HEK293 (cell line): ENCODE measurements around the gene POLD1.
A peak's percentile ranks its signal among the peaks of the same experiment; 100 is the strongest.

Experiments
- CTCF ChIA-PET: fragments of 350-600 bp; formaldehyde crosslinking; extraction: SDS; loops from one replicate; lab custom pipeline; 2021; ENCODE audit warnings: antibody characterized with exemption; lab: Yijun Ruan, JAX
- POLR2A ChIA-PET: fragments of 300-600 bp; formaldehyde crosslinking; extraction: SDS; loops from one replicate; lab custom pipeline; 2020; ENCODE audit warnings: antibody characterized with exemption, inconsistent platforms; lab: Yijun Ruan, JAX
- H3K27ac ChIP-seq: fragments of 200-500 bp; sonication (Bioruptor generic); 2 replicates; pipeline ENCODE4 v1.5.1; 2014; ENCODE audit warnings: low read depth, low read length, control low read depth, inconsistent platforms; ENCODE audit errors: extremely low read depth
- H3K36me3 ChIP-seq, 2 experiments: fragments of 200-500 bp in 1 of 2; sonication (Bioruptor generic) in 1 of 2; 1 replicate in 1 of 2; 2 replicates in 1 of 2; pipeline ENCODE4 v1.5.1; 2014 to 2017; ENCODE audit warnings: inconsistent platforms in 2 of 2, low read length in 2 of 2; ENCODE audit not compliant: control insufficient read depth in 2 of 2, insufficient read depth in 1 of 2
- H3K4me1 ChIP-seq: fragments of 200-500 bp; sonication (Bioruptor generic); 2 replicates; pipeline ENCODE4 v1.5.1; 2014; ENCODE audit warnings: mild to moderate bottlenecking, low read length, inconsistent platforms; ENCODE audit not compliant: control insufficient read depth, insufficient read depth
- H3K4me3 ChIP-seq: 2 replicates; pipeline ENCODE4 v1.5.1; 2011; ENCODE audit warnings: low read depth, mild to moderate bottlenecking, control low read depth, low read length, moderate library complexity
- H3K9me3 ChIP-seq: fragments of 200-500 bp; sonication (Bioruptor generic); 2 replicates; pipeline ENCODE4 v1.5.1; 2014; ENCODE audit warnings: low read depth, low read length, inconsistent platforms; ENCODE audit not compliant: control insufficient read depth, insufficient read depth
- EGR2 ChIP-seq: fragments of 450-650 bp; formaldehyde crosslinking; IDR thresholded peaks from 2 replicates; pipeline ENCODE4 v1.5.1; 2016; ENCODE audit warnings: low read depth, missing biosample characterization, missing genetic modification characterization
- GFI1B ChIP-seq: fragments of 450-650 bp; formaldehyde crosslinking; IDR thresholded peaks from 2 replicates; pipeline ENCODE4 v1.5.1; 2016; ENCODE audit warnings: missing biosample characterization, missing genetic modification characterization
- GLIS1 ChIP-seq: fragments of 450-650 bp; formaldehyde crosslinking; IDR thresholded peaks from 2 replicates; pipeline ENCODE4 v1.5.1; 2016; ENCODE audit warnings: missing biosample characterization, missing genetic modification characterization
- GLIS2 ChIP-seq: fragments of 450-650 bp; formaldehyde crosslinking; IDR thresholded peaks from 2 replicates; pipeline ENCODE4 v1.5.1; 2016; ENCODE audit warnings: missing biosample characterization, missing genetic modification characterization
- HOXA7 ChIP-seq: sonication (generic); formaldehyde crosslinking; IDR thresholded peaks from 2 replicates; pipeline ENCODE4 v1.8.1; 2022; ENCODE audit warnings: missing genetic modification reagents, borderline replicate concordance
- IKZF3 ChIP-seq: fragments of 450-650 bp; IDR thresholded peaks from 2 replicates; pipeline ENCODE4 v1.5.0; 2018; ENCODE audit warnings: missing biosample characterization, mild to moderate bottlenecking, missing genetic modification characterization, moderate library complexity
- KLF16 ChIP-seq: fragments of 450-650 bp; formaldehyde crosslinking; IDR thresholded peaks from 2 replicates; pipeline ENCODE4 v1.5.1; 2017; ENCODE audit warnings: missing biosample characterization, missing genetic modification characterization
- MYNN ChIP-seq: fragments of 450-650 bp; formaldehyde crosslinking; IDR thresholded peaks from 2 replicates; pipeline ENCODE4 v1.5.1; 2016; ENCODE audit warnings: missing biosample characterization, missing genetic modification characterization, borderline replicate concordance
- PRDM1 ChIP-seq: fragments of 450-650 bp; formaldehyde crosslinking; IDR thresholded peaks from 2 replicates; pipeline ENCODE4; 2016; ENCODE audit warnings: missing biosample characterization, missing genetic modification characterization
- SCRT1 ChIP-seq: fragments of 450-650 bp; formaldehyde crosslinking; IDR thresholded peaks from 2 replicates; pipeline ENCODE4 v1.5.1; 2016; ENCODE audit warnings: missing biosample characterization, missing genetic modification characterization, borderline replicate concordance
- SP7 ChIP-seq: fragments of 450-650 bp; formaldehyde crosslinking; IDR thresholded peaks from 2 replicates; pipeline ENCODE4 v1.5.1; 2016; ENCODE audit warnings: missing biosample characterization, missing genetic modification characterization
- ZBTB8A ChIP-seq: fragments of 450-650 bp; formaldehyde crosslinking; IDR thresholded peaks from 2 replicates; pipeline ENCODE4 v1.5.1; 2016; ENCODE audit warnings: missing biosample characterization, missing genetic modification characterization
- ZFHX2 ChIP-seq: fragments of 450-650 bp; formaldehyde crosslinking; conservative IDR thresholded peaks from 2 replicates; pipeline ENCODE4 v1.5.1; 2016; ENCODE audit warnings: missing biosample characterization, missing genetic modification characterization
- ZNF114 ChIP-seq: fragments of 450-650 bp; formaldehyde crosslinking; IDR thresholded peaks from 2 replicates; pipeline ENCODE4 v1.5.0; 2017; ENCODE audit warnings: missing biosample characterization, missing genetic modification characterization
- ZNF121 ChIP-seq: fragments of 450-650 bp; formaldehyde crosslinking; IDR thresholded peaks from 2 replicates; pipeline ENCODE4 v1.5.1; 2016; ENCODE audit warnings: missing biosample characterization, missing genetic modification characterization
- ZNF157 ChIP-seq: fragments of 450-650 bp; formaldehyde crosslinking; IDR thresholded peaks from 2 replicates; pipeline ENCODE4 v1.5.1; 2016; ENCODE audit warnings: missing biosample characterization, missing genetic modification characterization
- ZNF175 ChIP-seq: fragments of 450-650 bp; formaldehyde crosslinking; IDR thresholded peaks from 2 replicates; pipeline ENCODE4 v1.5.1; 2016; ENCODE audit warnings: missing biosample characterization, missing genetic modification characterization
- ZNF2 ChIP-seq: fragments of 450-650 bp; formaldehyde crosslinking; IDR thresholded peaks from 2 replicates; pipeline ENCODE4 v1.5.1; 2016; ENCODE audit warnings: missing biosample characterization, missing genetic modification characterization
- ZNF335 ChIP-seq: fragments of 450-650 bp; formaldehyde crosslinking; conservative IDR thresholded peaks from 2 replicates; pipeline ENCODE4 v1.5.1; 2016; ENCODE audit warnings: missing biosample characterization, missing genetic modification characterization
- ZNF37A ChIP-seq: fragments of 450-650 bp; IDR thresholded peaks from 2 replicates; pipeline ENCODE4 v1.5.1; 2018; ENCODE audit warnings: missing biosample characterization, missing genetic modification characterization
- ZNF391 ChIP-seq: fragments of 450-650 bp; formaldehyde crosslinking; IDR thresholded peaks from 2 replicates; pipeline ENCODE4 v1.5.1; 2016; ENCODE audit warnings: low read depth, missing biosample characterization, missing genetic modification characterization, borderline replicate concordance
- ZNF571 ChIP-seq: fragments of 450-650 bp; formaldehyde crosslinking; IDR thresholded peaks from 2 replicates; pipeline ENCODE4 v1.5.0; 2017; ENCODE audit warnings: missing biosample characterization, missing genetic modification characterization
- ZNF626 ChIP-seq: fragments of 450-650 bp; sonication (Bioruptor Pico); formaldehyde crosslinking; IDR thresholded peaks from 2 replicates; pipeline ENCODE4 v1.5.1; 2018; ENCODE audit warnings: missing biosample characterization, missing genetic modification characterization, inconsistent platforms
- ZNF629 ChIP-seq: fragments of 450-650 bp; formaldehyde crosslinking; IDR thresholded peaks from 2 replicates; pipeline ENCODE4 v1.5.1; 2017; ENCODE audit warnings: missing biosample characterization, missing genetic modification characterization
- ZNF76 ChIP-seq: fragments of 450-650 bp; formaldehyde crosslinking; IDR thresholded peaks from 2 replicates; pipeline ENCODE4; 2016; ENCODE audit warnings: low read depth, missing biosample characterization, missing genetic modification characterization, borderline replicate concordance
- ZNF768 ChIP-seq: fragments of 450-650 bp; formaldehyde crosslinking; IDR thresholded peaks from 2 replicates; pipeline ENCODE4 v1.5.1; 2018; ENCODE audit warnings: missing biosample characterization, mild to moderate bottlenecking, missing genetic modification characterization
- ZXDB ChIP-seq: fragments of 450-650 bp; formaldehyde crosslinking; IDR thresholded peaks from 2 replicates; pipeline ENCODE4 v1.5.1; 2016; ENCODE audit warnings: missing biosample characterization, missing genetic modification characterization
- TF ChIP-seq, protein P1 (sequence below): fragments of 450-650 bp; formaldehyde crosslinking; IDR thresholded peaks from 2 replicates; pipeline ENCODE4 v1.5.1; 2016; ENCODE audit warnings: missing biosample characterization, missing genetic modification characterization, borderline replicate concordance
- TF ChIP-seq, protein P2 (sequence below): fragments of 450-650 bp; formaldehyde crosslinking; IDR thresholded peaks from 2 replicates; pipeline ENCODE4 v1.5.1; 2016; ENCODE audit warnings: missing biosample characterization, missing genetic modification characterization
- TF ChIP-seq, protein P3 (sequence below): fragments of 450-650 bp; IDR thresholded peaks from 2 replicates; pipeline ENCODE4 v1.5.1; 2018; ENCODE audit warnings: missing biosample characterization, missing genetic modification characterization

Gene POLD1

DNA sequence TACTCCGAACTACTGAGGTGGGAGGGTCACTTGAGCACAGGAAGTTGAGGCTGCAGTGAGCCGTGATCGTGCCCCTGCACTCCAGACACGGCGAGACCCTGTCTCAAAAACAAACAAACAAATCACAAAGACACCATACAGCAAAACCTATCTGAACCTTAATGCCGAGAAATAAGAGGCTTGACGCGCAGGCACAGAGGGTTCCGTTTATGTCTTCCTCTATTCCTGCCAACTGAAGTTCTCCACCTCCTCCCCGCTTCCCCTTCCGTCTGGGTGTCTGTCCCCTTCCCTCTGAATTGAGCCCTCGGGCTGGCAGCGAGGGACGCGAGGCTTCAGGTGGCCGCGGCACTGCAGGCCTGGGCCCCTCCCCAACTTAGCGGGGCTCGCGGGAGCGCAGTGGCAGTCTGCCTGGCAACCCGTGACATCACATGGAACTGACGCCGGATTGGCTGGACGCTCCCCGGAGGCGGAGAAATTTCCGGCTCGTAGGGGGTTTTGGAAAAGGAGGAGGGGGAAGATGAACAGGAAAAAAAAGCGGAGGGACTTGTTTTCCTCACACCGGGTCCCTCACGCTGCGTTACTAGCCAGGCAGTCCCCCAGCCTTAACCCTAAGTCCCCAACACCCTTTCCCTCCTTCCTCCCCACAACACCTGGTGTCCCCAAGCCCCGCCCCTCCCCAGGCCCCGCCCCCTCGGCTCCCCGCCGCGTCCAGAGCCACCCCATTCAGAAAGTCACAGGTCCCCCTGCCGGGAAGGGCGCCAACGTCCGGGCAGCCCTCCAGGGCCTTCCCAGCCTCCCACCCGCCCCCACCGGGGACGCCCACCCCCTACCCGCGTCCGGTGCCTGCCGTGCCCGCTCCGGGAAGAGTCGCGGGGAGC lies 47.4 kb downstream of the POLD1 start (continued):
- TF ChIP-seq GLIS2 (no peak), ZNF571 (tag by site-specific recombination) (no peak), ZNF157 (tag by site-specific recombination) (no peak), HOXA7 (CRISPR knock-in tag) (no peak), ZNF335 (tag by site-specific recombination) (peak; percentile 76), ZNF768 (no peak), ZNF175 (tag by site-specific recombination) (no peak), ZXDB (peak; percentile 58; the same call in 1 of the 2 replicates), SP7 (0 out of 2 replicates have a peak, but pooled peaks have one; percentile 37), ZBTB8A (no peak), ZNF114 (tag by site-specific recombination) (no peak), ZNF76 (tag by site-specific recombination) (no peak), ZNF629 (tag by site-specific recombination) (no peak), ZNF391 (tag by site-specific recombination) (no peak; the same call in 1 of the 2 replicates), ZNF626 (tag by site-specific recombination) (no peak), ZNF121 (tag by site-specific recombination) (no peak), GLIS1 (no peak), MYNN (tag by site-specific recombination) (no peak), GFI1B (tag by site-specific recombination) (no peak), ZNF37A (tag by site-specific recombination) (no peak)
- TF ChIP-seq, protein P1, sequence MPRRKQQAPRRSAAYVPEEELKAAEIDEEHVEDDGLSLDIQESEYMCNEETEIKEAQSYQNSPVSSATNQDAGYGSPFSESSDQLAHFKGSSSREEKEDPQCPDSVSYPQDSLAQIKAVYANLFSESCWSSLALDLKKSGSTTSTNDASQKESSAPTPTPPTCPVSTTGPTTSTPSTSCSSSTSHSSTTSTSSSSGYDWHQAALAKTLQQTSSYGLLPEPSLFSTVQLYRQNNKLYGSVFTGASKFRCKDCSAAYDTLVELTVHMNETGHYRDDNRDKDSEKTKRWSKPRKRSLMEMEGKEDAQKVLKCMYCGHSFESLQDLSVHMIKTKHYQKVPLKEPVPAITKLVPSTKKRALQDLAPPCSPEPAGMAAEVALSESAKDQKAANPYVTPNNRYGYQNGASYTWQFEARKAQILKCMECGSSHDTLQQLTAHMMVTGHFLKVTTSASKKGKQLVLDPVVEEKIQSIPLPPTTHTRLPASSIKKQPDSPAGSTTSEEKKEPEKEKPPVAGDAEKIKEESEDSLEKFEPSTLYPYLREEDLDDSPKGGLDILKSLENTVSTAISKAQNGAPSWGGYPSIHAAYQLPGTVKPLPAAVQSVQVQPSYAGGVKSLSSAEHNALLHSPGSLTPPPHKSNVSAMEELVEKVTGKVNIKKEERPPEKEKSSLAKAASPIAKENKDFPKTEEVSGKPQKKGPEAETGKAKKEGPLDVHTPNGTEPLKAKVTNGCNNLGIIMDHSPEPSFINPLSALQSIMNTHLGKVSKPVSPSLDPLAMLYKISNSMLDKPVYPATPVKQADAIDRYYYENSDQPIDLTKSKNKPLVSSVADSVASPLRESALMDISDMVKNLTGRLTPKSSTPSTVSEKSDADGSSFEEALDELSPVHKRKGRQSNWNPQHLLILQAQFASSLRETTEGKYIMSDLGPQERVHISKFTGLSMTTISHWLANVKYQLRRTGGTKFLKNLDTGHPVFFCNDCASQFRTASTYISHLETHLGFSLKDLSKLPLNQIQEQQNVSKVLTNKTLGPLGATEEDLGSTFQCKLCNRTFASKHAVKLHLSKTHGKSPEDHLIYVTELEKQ (tag by site-specific recombination): no peak
- TF ChIP-seq, protein P2, sequence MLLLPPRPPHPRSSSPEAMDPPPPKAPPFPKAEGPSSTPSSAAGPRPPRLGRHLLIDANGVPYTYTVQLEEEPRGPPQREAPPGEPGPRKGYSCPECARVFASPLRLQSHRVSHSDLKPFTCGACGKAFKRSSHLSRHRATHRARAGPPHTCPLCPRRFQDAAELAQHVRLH (tag by site-specific recombination): no peak

DNA sequence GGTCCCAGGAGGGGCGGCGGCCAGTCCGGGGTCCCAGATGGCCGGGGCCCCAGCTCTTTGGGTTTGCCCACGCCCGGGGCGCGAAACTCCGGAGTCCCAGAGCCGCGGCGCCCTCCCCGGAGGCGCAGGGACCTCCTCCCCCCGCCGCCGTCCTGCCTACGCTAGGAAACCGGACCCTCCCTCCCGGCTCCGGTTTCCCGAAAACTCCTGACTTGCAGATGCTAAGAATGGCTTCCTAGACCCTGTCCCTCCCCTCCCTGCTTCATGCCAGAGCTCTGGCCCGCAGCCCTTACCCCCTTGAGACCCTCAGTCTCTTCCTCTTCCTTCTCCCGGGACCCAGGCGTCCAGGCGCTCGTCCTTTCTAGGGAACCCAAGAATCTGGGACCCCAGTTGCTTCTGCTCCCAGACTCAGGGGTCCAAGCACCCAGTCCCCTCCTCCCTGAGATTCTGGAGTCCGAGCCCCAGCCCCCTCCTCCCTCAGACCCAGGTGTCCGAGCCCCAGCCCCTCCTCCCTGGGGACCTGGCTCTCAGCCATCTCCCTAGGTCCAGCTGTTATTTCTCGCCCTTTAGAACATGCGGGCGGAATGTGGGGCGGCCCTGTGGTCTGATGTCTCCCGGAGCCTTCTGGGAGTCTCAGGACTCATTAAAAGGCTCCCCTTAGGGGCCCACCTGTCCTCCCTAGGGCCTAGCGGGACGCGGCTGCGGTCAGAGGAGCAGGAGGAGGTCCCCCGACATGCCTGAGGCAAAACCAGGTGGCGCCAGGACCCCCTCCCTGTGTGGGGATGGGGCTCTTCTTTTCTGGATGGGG lies 48.3 kb downstream of the POLD1 start, which contains the start of gene MYBPC2:
Gene MYBPC2 (plus strand): TSS at position 672 of the 808 bp plus-strand sequence. CDS start 62 bp downstream, at position 734.
- Histone ChIP-seq H3K4me1 (peaks cover 11% of the 10 kb centered on the region), H3K27ac (peak within 1 kb of the TSS; percentile 44; the same call in 1 of the 2 replicates), H3K36me3 (no peaks in the 10 kb centered on the region), H3K9me3 (no peaks in the 10 kb centered on the region), H3K4me3 (peak within 1 kb of the TSS; percentile 57)
- CTCF ChIA-PET: interaction anchor here (0.6 to 1.6 kb wide), 3 partner anchors 28 to 173 kb away, joined by 3 to 5 read pairs (median 4); no protein-coding TSS in a partner anchor
- POLR2A ChIA-PET: interaction anchor here (0.5 to 1.2 kb wide), 2 partner anchors 53 to 373 kb away, joined by 3 read pairs; no protein-coding TSS in a partner anchor
- TF ChIP-seq KLF16 (tag by site-specific recombination) (peak; percentile 49; the same call in 1 of the 2 replicates), IKZF3 (tag by site-specific recombination) (0 out of 2 replicates have a peak, but pooled peaks have one; percentile 20), ZNF2 (tag by site-specific recombination) (no peak), ZBTB8A (0 out of 2 replicates have a peak, but pooled peaks have one; percentile 7), GLIS2 (peak; percentile 50; the same call in 1 of the 2 replicates), SCRT1 (tag by site-specific recombination) (no peak), EGR2 (tag by site-specific recombination) (peak; percentile 68), ZNF335 (tag by site-specific recombination) (0 out of 2 replicates have a peak, but pooled peaks have one; percentile 52), PRDM1 (tag by site-specific recombination) (no peak), ZFHX2 (tag by site-specific recombination) (peak; percentile 77)
- TF ChIP-seq, protein P3, sequence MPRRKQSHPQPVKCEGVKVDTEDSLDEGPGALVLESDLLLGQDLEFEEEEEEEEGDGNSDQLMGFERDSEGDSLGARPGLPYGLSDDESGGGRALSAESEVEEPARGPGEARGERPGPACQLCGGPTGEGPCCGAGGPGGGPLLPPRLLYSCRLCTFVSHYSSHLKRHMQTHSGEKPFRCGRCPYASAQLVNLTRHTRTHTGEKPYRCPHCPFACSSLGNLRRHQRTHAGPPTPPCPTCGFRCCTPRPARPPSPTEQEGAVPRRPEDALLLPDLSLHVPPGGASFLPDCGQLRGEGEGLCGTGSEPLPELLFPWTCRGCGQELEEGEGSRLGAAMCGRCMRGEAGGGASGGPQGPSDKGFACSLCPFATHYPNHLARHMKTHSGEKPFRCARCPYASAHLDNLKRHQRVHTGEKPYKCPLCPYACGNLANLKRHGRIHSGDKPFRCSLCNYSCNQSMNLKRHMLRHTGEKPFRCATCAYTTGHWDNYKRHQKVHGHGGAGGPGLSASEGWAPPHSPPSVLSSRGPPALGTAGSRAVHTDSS (tag by site-specific recombination): no peak
